NB4 (cell line): ENCODE data around the gene FRMD4B.

Experiments used
- DNase-seq: peaks from one replicate; pipeline ENCODE4 v3.0.0; 2010; ENCODE audit warnings: low read depth
- H3K4me3 ChIP-seq: one replicate; pipeline ENCODE4 v1.5.1; 2011; ENCODE audit warnings: mild to moderate bottlenecking, low read depth, low read length, moderate library complexity
- CTCF ChIP-seq: IDR thresholded peaks from one replicate; pipeline ENCODE4 v1.5.1; 2012; ENCODE audit warnings: low read depth, low read length
- MAX ChIP-seq: IDR thresholded peaks from 2 replicates; pipeline ENCODE4 v1.6.1; 2011; ENCODE audit warnings: low read depth, low read length
- MYC ChIP-seq: IDR thresholded peaks from 2 replicates; pipeline ENCODE4 v1.6.1; 2011; ENCODE audit warnings: low read depth, low read length
- POLR2A ChIP-seq: IDR thresholded peaks from 2 replicates; pipeline ENCODE4 v1.6.1; 2011; ENCODE audit warnings: mild to moderate bottlenecking; ENCODE audit not compliant: insufficient read length; ENCODE audit errors: extremely low read depth

Gene FRMD4B

GRCh38 chr3:69141313-69141712 is 244.6 kb downstream of the FRMD4B start:
- DNase-seq: no peak
- no peak for TF ChIP-seq POLR2A
- no peak for TF ChIP-seq MAX
- H3K4me3 ChIP-seq: no peak overlapping the region

- no peak for DNase-seq
- TF ChIP-seq CTCF (no peak), POLR2A (no peak), MAX (no peak), MYC (no peak)
- no peak overlapping the region for H3K4me3 ChIP-seq
Observed at GRCh38 chr3:69137412-69137811, 248.5 kb downstream of the FRMD4B start.

- H3K4me3 ChIP-seq: no peak overlapping the region
- no peak for DNase-seq
Observed at GRCh38 chr3:69137005-69137404, 248.9 kb downstream of the FRMD4B start.

GRCh38 chr3:69130689-69131088 is 255.2 kb downstream of the FRMD4B start:
- no peak for TF ChIP-seq POLR2A
- H3K4me3 ChIP-seq: no peak overlapping the region
- no peak for DNase-seq

More at GRCh38 chr3:69137005-69137404, 248.9 kb downstream of the FRMD4B start:
- no peak for TF ChIP-seq MAX
- no peak for TF ChIP-seq MYC
- no peak for TF ChIP-seq CTCF
- no peak for TF ChIP-seq POLR2A

GRCh38 chr3:69129531-69129930 is 256.4 kb downstream of the FRMD4B start:
- no peak for DNase-seq
- H3K4me3 ChIP-seq: no peak overlapping the region
- TF ChIP-seq MYC (no peak), POLR2A (no peak), MAX (no peak), CTCF (no peak)

GRCh38 chr3:69128509-69128908 is 257.4 kb downstream of the FRMD4B start:
- DNase-seq: no peak
- no peak for TF ChIP-seq MAX
- no peak for TF ChIP-seq CTCF
- no peak for TF ChIP-seq POLR2A
- TF ChIP-seq MYC: no peak
- H3K4me3 ChIP-seq: no peak overlapping the region

GRCh38 chr3:69126999-69127398 is 258.9 kb downstream of the FRMD4B start:
- no peak for DNase-seq
- no peak overlapping the region for H3K4me3 ChIP-seq

More at GRCh38 chr3:69126999-69127398, 258.9 kb downstream of the FRMD4B start:
- no peak for TF ChIP-seq POLR2A
- TF ChIP-seq MYC: no peak
- TF ChIP-seq MAX: no peak
- TF ChIP-seq CTCF: no peak
